NCI-H1092 treated with DMSO at 0.1 percent for 48 hours (cell line): ENCODE results near the gene TBC1D7.

ENCODE experiments used
- DNase-seq: peaks from one replicate; lab custom pipeline; 2025; lab: John Stamatoyannopoulos, UW

The TBC1D7 gene

DNA sequence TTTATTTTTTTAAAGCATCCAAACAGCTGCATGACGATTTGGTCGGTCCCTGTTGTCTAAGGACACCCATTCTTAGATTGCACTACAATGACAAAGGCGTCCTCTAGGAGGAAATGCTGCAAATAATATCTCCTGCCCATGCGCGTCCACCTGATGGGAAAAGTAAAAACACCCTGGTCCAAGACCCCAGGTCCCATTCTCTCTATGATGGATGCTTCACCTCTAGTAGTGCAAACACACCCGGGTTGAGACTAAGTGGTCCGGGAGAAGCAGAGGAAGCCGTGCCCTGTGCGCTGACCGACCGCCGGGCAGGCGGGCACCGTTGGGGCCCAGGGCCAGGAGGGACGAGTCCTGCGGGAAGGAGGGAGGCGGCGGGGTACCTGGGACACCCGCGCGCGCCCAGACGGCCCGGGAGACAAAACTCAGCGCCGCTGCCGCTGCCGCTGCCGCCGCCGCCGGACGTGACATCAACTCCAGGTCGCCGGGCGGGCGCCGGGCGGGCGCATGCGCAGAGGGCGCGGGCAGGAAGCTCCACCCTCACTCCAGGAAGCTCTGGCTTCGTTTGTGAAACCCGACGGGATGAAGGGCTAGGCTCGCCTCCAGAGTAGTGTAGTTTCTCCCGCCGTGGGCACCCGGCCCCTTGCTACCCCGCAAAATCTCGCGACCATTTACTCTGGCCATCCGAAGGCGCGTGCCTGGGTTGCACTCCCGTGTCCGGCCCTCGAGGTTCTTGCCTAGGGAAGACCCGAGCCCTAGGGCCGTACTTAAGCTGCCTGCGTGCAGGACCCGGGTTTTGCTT, at the start of gene TBC1D7:
Gene TBC1D7, minus strand, starts transcription at position 462 of the 799 bp plus-strand sequence. CDS start 1,639 bp downstream, outside the sequence.
- peak; percentile 71 for DNase-seq

DNA sequence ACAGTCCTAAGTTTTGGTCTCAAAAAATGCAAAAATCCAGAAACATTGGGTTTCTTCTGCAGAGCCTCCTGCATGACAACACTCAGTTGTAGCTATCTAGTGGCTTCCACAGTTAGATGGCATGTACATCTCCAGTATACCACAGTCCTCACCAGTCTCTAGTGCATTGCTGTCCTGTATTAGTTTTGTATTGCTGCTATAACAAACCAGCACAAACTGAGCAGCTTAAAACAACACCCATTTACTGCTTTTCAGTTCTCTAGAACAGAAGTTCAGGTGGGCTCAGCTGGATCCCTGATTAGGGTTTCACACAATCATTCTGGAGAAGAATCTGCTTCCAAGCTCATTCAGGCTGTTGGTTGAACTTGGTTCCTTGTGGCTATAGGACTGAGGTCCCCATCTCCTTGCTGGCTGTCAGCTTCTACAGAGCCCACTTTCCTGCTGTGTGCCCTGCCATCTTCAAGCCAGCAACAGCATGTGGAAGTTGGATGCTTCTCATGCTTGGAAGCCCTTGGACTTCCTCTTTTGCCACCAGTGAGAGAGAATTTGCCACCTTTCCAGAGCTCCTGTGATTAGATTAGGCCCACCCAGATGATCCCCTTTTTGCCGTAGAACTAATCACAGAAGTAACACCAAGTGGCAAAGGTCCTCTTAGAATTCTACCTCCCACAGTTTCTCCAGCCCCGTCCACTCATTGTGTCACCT, 48.9 kb upstream of the TBC1D7 start:
- no peak for DNase-seq

DNA sequence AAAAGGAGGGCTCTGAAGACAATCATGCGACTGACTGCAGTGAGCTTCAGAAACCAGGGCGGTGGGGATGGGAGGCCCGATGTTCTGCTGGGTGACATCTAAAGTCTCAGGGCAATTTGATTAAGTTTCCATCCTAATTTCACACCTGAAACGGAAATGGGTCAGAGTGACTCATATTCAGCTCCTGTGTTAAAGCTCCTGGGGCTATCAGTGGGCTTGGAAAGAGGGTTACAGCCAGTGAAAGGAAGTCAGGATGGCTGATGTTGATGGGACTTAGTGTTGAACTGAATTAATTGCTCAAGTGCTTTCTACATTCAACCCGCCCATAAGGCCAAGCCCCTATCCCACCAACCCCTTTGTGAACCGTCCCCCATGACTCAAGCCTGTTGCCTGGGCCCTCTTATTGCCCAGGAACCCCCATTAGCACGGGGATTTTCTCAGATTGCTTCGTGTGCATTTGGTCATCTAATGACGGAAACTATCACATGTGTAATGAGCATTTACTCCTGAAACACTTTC, 47.1 kb upstream of the TBC1D7 start:
- no peak for DNase-seq

GRCh38 chr6:13373919-13374318, 45.6 kb upstream of the TBC1D7 start:
- DNase-seq, result no peak

GRCh38 chr6:13373488-13373886, 45.1 kb upstream of the TBC1D7 start:
- DNase-seq, result no peak

DNA sequence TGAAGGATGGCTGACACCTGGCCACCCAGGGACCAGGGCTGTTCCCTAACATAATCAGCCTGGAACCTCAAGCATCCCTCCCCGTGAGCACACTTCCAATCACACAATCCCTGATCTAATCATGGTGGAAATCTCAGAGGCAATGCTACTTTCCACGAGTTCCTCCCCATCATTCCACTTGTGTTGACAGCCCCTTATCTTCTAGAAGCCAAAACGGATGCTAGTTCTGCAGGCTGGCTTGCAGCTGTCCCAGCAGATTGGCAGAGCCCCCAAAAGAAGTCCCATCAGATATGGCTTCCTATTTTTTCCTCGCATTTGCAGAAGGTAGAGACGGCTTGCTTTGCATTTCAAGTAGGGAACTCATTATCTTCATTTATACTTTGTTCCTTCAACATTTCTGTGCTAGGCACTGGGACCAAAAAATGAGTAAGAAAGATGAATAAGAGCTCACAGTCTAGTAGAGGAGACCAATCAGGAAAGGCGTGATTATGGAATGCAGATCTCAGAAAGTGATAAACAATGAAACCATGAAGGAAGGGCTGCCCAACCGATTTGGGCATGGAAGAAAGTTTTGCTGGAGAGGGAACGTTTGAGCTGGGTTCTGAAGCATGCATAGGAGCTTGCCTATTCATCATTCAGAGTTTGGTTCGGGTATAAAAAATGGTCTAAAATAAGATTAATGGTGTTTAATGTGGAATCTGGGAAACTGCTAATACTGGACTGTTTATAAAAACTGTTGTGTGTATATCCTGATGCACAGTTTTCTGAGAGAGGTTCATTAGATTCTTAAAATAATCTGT, 44.6 kb upstream of the TBC1D7 start:
- DNase-seq, result no peak

DNA sequence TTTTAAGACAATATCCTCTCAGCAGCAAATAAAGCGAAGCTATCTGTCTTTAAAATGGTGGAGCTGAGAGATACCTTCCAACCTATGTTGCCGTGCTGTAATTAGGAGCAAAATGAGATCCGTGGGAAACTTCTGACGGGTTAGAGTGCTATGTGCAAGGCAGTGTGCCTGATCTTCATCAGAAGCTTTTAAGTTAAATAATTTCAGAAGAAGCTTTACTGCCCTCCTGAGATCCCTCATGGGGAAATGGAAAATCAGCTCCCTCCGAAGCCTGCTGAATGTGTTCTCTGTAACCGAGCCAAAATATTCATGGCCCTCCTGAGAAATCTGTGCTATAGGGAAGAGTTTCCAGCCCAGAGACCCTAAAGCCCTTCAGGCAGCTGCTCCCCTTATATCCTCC, 43.7 kb upstream of the TBC1D7 start:
- DNase-seq, result no peak

- no peak for DNase-seq
These were observed 43.2 kb upstream of the TBC1D7 start for GRCh38 chr6:13371421-13372072.

DNA sequence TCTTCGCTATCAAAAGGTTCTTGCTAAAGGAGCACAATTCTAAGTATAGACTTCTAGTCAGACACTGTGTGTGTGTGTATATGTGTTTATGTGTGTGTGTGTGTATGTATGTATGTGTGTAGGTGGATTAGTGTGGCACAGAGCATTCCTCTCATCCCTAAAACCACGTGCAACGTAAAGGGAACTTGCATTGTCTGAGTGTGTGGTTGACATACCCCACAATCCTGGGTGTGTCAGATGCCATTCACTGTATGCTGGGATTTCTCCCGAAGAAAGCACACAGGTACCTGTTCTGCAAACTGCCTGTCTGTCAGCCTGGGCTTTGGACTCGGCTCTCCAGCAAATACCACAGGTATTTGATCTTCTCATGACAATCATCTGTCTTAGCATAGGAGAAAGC, 42.3 kb upstream of the TBC1D7 start:
- DNase-seq, result no peak

DNA sequence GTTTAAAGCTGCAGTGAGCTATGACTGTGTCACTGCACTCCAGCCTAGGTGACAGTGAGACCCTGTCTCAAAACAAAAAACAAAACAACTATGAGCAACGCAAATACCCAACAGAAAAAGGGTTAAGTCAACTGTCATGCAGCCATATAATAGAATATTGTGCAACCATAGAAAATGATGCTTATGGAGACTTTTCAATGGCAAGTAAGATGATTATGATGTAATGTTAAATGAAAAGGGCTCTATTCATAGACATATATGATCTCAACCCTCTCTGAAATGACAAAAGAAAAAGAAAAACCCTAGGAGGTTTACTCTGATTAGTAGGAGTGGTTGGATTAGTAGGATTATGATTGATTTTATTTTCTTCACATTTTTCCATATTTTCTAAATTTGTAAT, 41.3 kb upstream of the TBC1D7 start:
- DNase-seq, result no peak

- no peak for DNase-seq
These were observed 40.4 kb upstream of the TBC1D7 start for GRCh38 chr6:13368731-13369115.

- DNase-seq, result no peak
These were observed 39.9 kb upstream of the TBC1D7 start for GRCh38 chr6:13368079-13368730.

- no peak for DNase-seq
These were observed 39.1 kb upstream of the TBC1D7 start for GRCh38 chr6:13367396-13367795.

DNA sequence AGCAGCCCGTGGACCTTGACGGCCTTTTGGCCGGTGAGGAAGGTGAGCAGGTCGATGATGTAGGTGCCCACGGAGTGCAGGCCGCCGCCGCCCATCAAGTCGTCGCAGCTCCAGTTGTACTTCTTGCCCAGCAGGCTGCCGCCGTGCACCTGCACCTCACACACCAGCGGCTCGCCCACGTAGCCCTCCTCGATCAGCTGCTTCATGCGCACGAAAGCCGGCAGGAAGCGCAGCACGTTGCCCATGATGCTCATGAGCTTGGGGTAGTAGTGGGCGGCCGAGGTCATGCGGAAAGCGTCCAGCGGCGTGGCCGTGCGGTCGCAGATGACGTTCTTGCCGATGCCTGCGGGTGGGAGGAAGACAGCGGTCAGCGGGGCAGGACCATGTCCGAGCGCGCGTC, 37.0 kb upstream of the TBC1D7 start:
- DNase-seq, result no peak

DNA sequence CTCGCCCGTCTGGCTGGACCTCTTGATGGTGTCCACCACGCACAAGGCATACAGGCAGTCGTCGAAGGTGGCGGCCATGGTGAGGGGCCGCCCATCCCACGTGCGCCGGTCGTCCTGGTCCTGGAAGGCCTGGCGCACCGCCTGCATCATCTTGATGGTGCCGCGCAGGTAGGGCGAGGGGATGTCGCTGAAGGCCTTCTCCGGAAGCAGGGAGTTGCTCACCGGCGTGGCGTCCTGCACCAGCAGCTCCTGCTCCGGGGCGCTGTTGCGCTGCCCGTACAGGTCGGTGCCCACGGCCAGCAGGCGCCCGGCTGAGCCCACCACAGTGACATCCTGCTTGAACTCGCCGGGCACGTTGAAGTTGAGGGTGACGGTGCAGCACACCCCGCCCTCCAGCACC, 36.5 kb upstream of the TBC1D7 start:
- DNase-seq, result no peak

GRCh38 chr6:13362412-13362811, 34.1 kb upstream of the TBC1D7 start:
- DNase-seq, result no peak

GRCh38 chr6:13360671-13361540, 32.6 kb upstream of the TBC1D7 start:
- no peak for DNase-seq

- DNase-seq, result no peak
These were observed 30.9 kb upstream of the TBC1D7 start for GRCh38 chr6:13359287-13359686.

GRCh38 chr6:13358511-13358910, 30.2 kb upstream of the TBC1D7 start:
- DNase-seq, result no peak

GRCh38 chr6:13357551-13358075, 29.3 kb upstream of the TBC1D7 start:
- DNase-seq, result no peak
